NCI-H1092 treated with DMSO at 0.1 percent for 48 hours (cell line): Measurements from ENCODE around the gene ZDHHC7.
"Not testable (repeated sequence)": the region's sequence is repeated elsewhere in the genome, so short reads cannot be mapped to it uniquely, and the experiment has no call there.

Source experiments
- DNase-seq: peaks from one replicate; lab custom pipeline; 2025; lab: John Stamatoyannopoulos, UW

ZDHHC7 gene

DNA sequence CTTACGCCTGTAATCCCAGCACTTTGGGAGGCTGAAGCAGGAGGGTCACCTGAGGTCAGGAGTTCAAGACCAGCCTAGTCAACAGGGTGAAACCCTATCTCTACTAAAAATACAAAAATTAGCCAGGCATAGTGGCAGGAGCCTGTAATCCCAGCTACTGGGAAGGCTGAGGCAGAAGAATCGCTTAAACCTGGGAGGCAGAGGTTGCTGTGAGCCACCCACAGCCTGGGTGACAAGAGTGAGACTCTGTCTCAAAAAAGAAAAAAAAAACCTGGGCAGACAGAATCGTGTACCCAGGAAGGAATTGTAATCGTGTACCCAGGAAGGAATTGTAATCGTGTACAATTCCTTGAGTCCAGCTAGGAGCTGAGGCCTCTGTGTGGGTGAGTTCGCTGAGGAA, 72.7 kb downstream of the ZDHHC7 start:
- DNase-seq: not testable (repeated sequence)

DNA sequence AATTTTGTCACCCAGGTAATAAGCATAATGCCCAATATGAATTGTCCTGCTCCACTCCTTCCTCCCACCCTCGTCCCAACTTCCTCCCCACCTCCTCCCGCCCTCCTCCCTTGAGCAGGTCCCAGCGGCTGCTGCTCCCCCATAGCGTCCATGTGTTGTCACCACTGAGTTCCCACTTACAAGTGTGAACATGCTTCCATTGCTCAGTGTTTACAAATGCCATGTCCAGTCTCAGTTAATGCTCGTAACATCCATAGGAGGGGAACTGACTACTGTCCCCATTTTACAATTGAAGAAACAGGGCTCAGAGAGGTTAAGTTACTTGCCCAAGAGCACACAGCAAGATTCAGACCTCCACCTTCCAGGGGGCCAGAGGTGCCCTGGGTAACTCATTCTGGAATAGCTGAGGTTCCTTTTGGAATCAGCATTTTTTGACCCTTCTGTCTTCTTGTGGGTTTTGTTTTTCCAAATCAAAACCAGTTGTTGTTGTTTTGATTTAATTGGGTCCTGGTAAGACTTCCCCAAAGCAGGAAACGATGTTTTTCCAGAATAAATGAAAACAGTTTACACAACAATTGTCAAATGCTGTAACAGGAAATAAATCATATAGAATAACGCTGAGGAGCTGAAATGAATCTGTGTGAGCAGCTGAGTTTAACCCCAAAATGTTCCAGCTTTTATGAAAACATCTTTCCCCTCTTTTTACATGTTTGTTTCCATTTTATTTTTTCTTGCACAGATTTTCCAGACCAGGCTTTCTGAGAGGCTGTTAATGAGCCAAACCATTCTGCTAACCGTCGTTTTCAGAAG, 73.9 kb downstream of the ZDHHC7 start:
- DNase-seq: no peak

DNA sequence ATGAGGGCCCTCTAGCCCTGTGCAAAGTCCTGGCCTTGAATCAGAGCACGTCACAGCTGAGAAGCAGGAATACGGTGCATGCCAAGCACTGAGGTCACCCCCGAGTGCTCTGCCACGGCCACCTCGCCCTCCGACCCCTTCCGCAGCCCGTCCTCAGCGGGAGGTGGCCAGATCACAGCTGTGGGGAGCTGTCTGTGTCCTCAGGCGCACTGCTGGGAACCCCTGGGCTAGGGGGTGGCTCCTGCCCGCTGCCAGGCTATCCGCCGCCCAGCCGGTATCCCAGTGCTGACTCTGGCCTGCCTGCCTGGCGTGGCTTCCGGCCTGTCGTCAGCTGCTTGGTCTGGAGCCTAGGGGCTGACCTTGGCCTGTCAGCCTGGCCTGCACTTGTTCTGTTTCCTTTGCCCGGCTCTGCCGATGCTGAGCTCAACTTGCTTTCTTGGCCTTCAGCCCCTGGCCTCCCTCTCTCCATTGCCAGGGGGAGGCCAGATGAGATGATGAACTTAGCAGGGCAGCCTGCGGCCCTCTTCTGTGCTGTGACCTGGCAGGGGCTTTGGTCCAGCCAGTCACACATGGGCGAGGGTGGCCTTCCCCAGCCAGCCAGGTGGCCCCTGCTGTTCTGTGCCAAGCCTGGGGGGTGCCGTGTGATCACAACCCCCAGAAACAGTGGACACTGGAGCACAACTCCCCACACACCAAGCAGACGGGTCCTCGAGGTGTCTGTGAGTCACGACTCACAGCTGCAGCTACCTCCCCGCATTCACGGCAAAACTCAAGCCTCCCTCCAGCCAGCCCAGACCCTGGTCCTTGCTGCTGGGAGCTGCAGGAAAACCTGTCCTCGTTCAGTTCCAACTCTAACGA, 77.3 kb downstream of the ZDHHC7 start:
- no peak for DNase-seq

DNA sequence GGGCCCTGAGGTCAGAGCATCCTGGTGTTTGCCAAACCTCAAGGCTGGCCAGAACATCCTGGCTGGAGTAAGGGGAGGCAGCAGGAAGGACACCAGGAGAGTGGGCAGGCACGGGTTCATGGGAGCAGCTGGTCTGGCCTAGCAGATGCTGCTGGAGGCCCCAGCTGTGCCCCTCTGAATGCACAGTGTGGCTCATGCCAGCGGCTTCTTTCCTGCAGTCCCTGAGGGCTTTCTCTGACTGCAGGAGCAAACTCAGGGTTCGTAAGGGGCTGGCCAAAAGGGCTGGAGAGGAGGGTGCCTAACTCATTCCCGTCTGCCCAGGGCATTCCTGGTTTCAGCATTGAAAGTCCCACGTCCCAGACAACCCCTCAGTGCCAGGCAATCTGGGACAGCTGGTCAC, 78.7 kb downstream of the ZDHHC7 start:
- DNase-seq: no peak

DNA sequence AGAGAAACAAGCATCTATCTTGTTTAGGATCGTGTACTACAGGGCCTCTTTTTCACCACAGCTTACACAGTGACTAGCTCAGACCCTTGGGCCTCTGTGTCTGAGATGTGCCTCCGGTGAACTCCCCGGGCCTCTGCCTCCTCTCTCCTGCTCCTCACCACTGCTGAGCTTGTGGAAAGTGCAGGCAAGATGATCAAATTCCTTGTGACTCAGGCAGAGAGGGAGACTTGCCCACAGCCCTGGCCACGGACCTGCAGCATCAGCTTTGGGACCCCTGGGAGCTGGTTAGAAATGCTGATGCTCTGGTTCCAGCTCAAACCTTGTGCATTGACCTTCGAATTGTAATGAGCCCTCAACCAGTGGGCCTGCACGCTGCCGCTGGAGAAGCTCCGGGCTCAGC, 79.8 kb downstream of the ZDHHC7 start:
- no peak for DNase-seq

DNA sequence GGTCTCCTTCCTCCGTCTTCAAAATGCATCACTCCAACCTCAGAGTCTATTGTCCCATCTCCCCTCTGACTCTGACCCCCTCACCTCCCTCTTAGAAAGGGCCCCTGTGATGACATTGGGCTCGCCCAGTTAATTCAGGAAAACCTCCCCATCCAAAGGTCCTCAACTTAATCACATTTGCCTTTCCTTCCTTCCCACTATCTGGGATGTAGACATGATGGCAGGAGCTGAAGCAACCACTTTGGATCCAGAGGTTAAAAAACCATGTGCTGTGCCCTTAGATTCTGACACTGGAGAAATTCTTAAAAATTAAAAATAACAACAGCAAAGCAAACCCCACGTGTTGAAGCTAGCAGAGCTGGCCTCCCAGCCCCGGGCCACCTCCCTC, 80.2 kb downstream of the ZDHHC7 start:
- DNase-seq: no peak

DNA sequence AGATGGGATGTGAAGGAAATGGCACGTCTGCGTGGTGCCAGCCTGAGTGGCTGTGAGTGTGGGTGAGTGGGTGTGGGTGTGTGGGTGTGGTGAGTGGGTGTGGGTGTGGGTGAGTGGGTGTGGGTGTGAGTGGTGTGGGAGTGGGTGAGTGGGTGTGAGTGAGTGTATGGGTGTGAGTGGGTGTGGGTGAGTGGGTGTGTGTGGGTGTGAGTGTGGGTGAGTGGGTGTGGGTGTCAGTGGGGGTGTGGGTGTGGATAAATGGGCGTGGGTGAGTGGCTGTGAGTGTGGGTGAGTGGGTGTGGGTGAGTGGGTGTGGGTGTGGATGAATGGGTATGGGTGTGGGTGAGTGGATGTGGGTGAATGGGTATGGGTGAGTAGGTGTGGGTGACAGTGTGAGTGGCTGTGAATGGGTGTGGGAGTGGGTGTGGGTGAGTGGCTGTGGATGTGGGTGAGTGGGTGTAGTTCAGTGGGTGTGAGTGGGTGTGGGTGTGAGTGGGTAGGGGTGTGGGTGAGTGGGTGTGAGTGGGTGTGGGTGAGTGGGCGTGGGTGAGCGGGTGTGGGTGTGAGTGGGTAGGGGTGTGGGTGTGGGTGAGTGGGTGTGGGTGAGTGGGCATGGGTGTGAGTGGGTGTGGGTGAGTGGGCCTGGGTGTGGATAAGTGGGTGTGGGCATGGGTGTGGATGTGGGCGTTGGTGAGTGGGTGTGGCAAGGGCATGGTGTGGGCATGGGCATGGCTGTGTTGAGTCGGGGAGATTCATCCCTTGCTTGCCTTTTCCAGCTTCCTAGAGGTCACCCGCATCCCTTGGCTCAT, 80.8 kb downstream of the ZDHHC7 start:
- no peak for DNase-seq

DNA sequence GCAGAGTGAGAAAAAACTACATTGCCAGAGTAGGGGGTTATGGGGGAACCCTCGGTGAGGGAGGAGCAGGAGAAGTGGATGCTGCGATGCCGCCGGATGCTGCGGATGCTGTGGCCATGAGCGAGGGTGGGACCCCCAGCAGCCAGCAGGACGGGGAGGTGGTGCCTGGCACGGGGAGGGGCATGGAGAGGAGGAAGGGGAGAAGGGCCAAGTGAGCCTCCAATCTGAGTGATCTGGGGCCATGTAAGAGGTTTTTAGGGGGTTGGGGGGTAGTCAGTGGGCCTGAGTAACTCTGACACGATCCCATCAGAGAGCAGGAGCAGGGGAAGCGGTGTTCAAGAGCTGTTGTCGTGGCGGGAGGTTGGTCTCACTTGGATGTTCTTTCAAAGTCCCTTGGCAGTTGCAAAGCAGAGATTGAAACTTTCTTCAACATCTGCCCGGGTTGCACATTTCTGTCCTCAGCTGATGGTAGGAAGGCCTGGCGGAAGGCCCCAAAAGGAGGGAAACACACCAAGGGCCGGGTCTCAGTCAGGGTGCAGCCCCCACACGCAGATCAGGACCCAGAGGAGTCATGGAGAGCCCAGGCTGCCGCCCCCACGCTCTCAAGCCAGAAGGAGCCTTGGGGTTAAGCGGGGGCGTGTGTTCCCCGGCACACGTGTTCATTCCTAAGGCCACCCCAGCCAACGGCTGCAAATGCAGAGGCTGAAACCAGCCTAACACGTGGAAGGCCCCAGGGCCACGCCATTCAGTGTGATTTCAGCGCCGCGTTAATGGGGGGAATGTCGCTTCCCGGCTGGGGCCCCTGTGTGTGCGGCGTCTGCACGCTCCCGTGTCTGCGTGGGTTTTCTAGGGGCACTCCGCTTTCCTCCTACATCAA, 81.7 kb downstream of the ZDHHC7 start:
- DNase-seq: no peak

DNA sequence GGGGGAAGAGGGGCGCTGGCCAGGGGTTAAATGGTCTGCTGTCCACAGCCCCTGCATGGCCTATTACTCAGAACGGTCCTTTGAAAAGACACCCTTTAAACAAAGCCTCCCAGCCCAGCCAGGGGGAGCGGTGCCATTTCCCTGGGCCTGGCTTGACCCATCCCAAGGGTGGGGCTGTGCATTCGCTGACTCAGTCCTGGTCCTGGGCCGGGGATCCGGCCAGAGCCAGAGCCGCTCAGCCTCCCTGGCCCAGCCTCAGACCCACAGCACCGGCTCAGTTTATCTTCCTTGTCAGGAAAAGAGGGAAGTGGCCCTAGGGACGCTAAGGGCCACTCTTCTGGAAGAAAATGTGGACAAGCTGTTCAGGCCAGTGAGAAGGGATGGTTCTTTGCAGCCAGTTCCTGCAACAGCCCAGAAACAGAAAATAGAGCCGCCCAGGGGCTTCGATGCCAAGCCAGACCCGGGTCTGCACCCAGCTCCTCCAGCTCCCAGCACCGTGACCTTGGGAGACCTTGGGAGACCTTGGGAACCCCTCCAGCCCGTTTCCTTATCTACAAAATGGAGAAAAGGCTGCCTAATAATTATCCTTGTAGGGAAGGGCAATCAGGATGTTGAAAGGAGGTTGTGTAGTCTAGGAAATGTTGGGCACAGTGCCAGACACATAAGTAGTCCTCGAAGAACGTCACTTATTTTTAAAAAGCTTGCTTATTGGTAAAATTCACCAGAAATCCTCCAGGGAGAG, 82.5 kb downstream of the ZDHHC7 start:
- DNase-seq: no peak

DNA sequence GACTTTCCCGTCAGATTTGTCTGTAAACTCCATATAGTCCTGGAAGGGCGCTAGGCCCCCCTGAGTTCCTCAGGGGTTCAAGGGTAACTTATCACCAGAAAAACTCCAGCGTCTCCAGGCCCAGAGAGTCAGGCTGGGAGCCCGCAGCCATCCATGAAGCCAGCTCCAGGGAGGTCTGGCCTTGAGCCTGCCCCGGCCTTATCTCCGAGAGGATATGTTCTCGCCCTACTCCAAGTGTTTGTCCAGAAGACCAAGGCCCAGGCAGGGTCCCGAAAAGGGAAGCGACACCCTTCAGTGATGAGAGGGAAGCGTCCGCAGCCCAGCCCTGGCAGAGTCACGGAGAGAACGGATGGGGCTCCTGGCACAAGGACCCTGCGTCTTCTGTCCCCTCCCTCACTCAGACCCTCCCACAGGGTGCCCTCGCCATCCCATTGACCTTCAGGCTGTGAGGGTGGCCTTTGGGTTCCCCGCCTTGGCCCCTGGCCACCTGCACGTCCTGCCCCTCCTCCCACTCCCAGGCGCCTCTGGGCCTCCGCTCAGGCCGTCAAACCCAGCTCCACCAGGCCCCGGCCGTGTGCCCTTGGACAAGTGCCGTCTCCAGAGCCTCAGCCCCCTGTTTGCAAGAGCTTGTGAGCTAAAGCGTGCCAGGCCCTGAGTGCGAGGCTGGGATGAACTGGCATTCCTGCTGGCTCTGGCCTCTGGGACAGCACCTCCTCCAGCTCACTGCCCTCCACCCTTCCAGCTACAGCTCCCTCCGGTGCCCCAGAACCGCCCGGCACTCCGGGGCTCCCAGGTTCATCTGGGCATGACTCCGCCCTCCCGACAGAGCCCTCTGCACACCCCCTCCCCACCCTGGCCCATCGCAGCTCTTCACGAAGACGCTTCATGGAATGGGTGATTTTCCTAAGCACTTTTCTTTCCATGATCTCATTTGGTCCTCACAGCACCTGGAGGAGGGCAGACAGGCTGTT, 83.4 kb downstream of the ZDHHC7 start:
- no peak for DNase-seq

DNA sequence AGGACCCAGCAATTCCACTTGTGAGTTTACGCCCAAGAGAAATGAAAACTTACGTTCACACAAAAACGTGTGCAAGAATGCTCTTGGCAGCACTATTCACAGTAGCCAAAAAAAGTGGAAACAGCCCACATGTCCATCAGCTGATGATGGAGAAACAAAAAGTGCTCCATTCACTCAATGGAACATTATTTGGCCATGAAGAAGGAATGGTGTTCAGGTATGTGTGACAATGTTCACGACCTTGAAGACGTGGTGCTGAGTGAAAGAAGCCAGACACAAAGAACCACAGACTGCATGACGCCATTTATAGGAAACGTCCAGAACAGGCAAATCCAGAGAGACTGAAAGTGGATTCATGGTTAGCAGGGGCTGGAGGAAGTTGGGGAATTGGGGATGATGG, 84.9 kb downstream of the ZDHHC7 start:
- no peak for DNase-seq

DNA sequence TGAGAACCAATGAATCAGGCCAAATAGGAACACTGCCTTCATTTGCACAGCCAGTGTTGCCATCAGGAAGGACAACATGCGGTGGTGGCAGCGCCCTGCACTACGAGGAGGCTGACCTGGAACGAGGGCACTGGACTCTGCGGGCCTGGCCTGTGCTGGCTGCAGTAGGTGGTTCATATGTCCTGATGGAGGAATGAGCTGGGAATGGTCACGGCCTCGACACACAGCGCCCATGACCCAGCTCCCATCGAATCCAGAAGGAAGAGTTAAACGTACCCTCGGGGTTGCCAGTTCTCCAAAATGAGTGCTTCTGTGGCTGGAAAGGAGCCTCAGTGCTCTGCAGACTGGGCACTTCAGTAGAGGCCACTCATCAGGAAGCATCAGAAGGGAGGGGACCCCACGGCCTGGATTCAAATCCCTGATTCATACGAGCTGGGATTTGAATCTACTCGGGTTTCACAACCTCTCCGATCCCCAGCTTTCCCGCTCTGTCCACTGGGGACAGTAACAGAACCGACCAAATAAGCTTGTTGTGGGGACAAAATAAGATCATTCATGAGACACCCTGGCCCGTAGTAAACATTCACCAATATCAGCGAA, 85.5 kb downstream of the ZDHHC7 start:
- DNase-seq: no peak

DNA sequence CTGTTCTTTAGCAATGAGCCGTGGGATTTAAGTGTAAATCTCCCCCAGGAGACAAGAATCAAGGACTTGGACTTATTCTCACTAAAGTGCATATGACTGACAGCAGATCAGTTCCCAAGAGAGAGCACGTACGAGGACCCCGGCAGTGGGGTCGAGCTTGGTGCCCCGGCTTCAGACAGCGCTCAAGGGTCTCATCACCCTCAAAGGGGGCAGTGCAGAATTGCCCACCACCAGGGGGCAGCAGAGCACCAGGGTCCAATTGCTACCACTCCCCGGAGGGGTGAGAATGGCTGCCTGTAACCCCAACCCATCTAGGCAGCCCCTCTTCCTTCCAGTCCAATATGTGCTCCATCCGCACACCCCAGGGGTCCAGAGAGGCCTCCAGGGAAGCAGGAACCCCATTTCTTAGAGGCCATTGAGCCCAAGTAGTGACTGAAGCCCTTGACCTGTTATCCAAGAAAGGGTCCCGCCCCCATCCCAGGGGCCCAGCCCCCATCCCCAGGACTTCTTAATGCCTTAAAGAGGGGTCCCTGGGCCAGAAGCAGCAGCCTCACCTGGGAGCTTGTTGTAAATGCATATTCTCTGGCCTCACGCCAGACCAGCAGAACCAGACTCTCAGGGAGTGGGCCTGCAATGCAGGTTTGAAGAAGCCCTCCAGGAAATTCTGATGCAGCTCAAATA, 86.1 kb downstream of the ZDHHC7 start:
- DNase-seq: no peak

DNA sequence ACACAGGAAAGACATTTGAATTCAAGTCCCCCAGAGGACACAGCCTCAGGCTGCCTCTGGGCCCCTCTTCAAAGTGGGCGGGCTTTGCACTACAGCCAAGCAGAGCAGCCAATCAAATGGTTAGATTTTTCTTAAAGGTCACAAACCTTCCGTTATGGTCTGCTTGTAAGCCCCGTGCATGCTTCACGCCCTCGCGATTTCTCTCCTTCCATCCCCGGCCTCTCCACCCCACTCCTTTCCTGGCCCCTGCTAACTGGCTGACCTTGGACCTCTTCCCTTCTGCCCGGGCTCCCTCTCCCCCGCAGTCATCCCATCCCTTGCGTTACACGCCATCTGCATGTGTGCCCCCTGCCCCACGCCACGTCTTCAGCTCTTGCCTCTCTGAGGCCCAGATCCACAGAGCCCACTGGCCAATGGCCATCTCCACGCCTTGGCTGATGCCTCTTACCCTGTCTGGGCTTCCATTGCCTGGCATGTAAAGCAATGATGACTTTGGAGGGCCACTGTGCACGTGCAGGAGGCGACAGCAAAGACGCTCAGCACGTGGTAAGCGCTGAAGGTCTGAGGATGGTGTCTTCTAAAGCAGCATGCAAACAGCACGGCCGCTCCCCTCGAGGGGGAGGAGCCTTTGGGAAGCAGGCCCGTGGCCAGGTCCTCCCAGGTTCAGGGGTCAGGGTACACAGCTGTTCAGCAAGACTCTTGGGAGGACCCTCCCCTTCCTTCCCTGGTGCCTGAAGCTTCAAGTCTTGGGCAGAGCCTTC, 86.8 kb downstream of the ZDHHC7 start:
- no peak for DNase-seq
